WTC11 (cell line): ENCODE measurements around the gene LRRN3. TPM values are rescaled to one million over a fixed set of nuclear protein-coding genes. Genes with fewer than 3 reads are reported as not detected.

Experiments
- ATAC-seq: fragments of 200-7000 bp; cut with Tn5 transposase; 2 replicates; pipeline ENCODE4 v1.10.0; 2021; ENCODE audit warnings: mild to moderate bottlenecking, moderate library complexity
- CTCF ChIA-PET: fragments of 300-600 bp; sonication (Branson Sonifier 250); formaldehyde crosslinking; loops from one replicate; lab custom pipeline; 2021; ENCODE audit warnings: antibody characterized with exemption; lab: Charles Lee
- POLR2A ChIA-PET: fragments of 350-600 bp; sonication (Branson Sonifier 250); formaldehyde crosslinking; loops from one replicate; lab custom pipeline; 2021; ENCODE audit warnings: antibody characterized with exemption; lab: Charles Lee
- DNase-seq: peaks from one replicate; pipeline ENCODE4 v3.0.0; 2021; ENCODE audit warnings: low spot score
- H3K27ac Mint-ChIP-seq: 2 replicates; pipeline ENCODE4 v1.8.0; 2021; ENCODE audit warnings: mixed read lengths
- H3K27me3 Mint-ChIP-seq: 2 replicates; pipeline ENCODE4 v1.8.0; 2021; ENCODE audit warnings: low read depth, mild to moderate bottlenecking, moderate library complexity, mixed read lengths
- H3K36me3 Mint-ChIP-seq: 2 replicates; pipeline ENCODE4 v1.8.0; 2021; ENCODE audit warnings: mixed read lengths
- H3K4me1 Mint-ChIP-seq: 2 replicates; pipeline ENCODE4 v1.8.0; 2022; ENCODE audit warnings: mixed read lengths
- H3K4me3 Mint-ChIP-seq: 2 replicates; pipeline ENCODE4 v1.8.0; 2021; ENCODE audit warnings: mild to moderate bottlenecking, moderate library complexity, mixed read lengths
- H3K9me3 Mint-ChIP-seq: 2 replicates; pipeline ENCODE4 v1.8.0; 2021; ENCODE audit warnings: mixed read lengths
- AR ChIP-seq: fragments of 250-450 bp; sonication (Bioruptor Pico); IDR thresholded peaks from 2 replicates; pipeline ENCODE4 v1.9.0; 2021; ENCODE audit warnings: mild to moderate bottlenecking
- CREB1 ChIP-seq: sonication (generic); formaldehyde crosslinking; IDR thresholded peaks from 2 replicates; pipeline ENCODE4 v1.8.0; 2023; ENCODE audit warnings: mild to moderate bottlenecking, missing genetic modification reagents
- EMX1 ChIP-seq: fragments of 250-450 bp; sonication (Bioruptor Pico); IDR thresholded peaks from 2 replicates; pipeline ENCODE4 v1.8.0; 2021; ENCODE audit warnings: mild to moderate bottlenecking
- FOXK1 ChIP-seq: sonication (generic); formaldehyde crosslinking; IDR thresholded peaks from 2 replicates; pipeline ENCODE4 v1.8.0; 2022; ENCODE audit warnings: mild to moderate bottlenecking, moderate library complexity, missing genetic modification reagents
- GRHL2 ChIP-seq: fragments of 250-450 bp; sonication (Bioruptor Pico); IDR thresholded peaks from 2 replicates; pipeline ENCODE4 v1.8.0; 2022; ENCODE audit warnings: mild to moderate bottlenecking, moderate library complexity; ENCODE audit not compliant: insufficient replicate concordance, severe bottlenecking
- JUN ChIP-seq: sonication (generic); formaldehyde crosslinking; IDR thresholded peaks from 2 replicates; pipeline ENCODE4 v1.8.0; 2023; ENCODE audit warnings: mild to moderate bottlenecking, missing genetic modification reagents
- PREB ChIP-seq: sonication (generic); formaldehyde crosslinking; IDR thresholded peaks from 2 replicates; pipeline ENCODE4 v1.8.1; 2022; ENCODE audit warnings: mild to moderate bottlenecking, missing genetic modification reagents, moderate library complexity, borderline replicate concordance
- SMAD3 ChIP-seq: sonication (generic); formaldehyde crosslinking; IDR thresholded peaks from 2 replicates; pipeline ENCODE4 v1.8.0; 2022; ENCODE audit warnings: missing genetic modification reagents, mild to moderate bottlenecking, borderline replicate concordance
- USF1 ChIP-seq: sonication (generic); formaldehyde crosslinking; IDR thresholded peaks from 2 replicates; pipeline ENCODE4 v1.8.0; 2022; ENCODE audit warnings: mild to moderate bottlenecking, missing genetic modification reagents
- ZBTB21 ChIP-seq: sonication (generic); formaldehyde crosslinking; IDR thresholded peaks from 2 replicates; pipeline ENCODE4 v1.8.1; 2023; ENCODE audit warnings: mild to moderate bottlenecking, missing genetic modification reagents, borderline replicate concordance
- ZNF263 ChIP-seq: sonication (generic); formaldehyde crosslinking; IDR thresholded peaks from 2 replicates; pipeline ENCODE4 v1.8.1; 2022; ENCODE audit warnings: low read depth, mild to moderate bottlenecking, moderate library complexity, missing genetic modification reagents
- ZNF281 ChIP-seq: sonication (generic); formaldehyde crosslinking; IDR thresholded peaks from 2 replicates; pipeline ENCODE4 v1.8.0; 2023; ENCODE audit warnings: mild to moderate bottlenecking, missing genetic modification reagents
- ZSCAN18 ChIP-seq: fragments of 250-450 bp; sonication (Bioruptor Pico); IDR thresholded peaks from 2 replicates; pipeline ENCODE4 v2.1.2; 2022; ENCODE audit warnings: mild to moderate bottlenecking, moderate library complexity
- total RNA-seq: library from RNA; stranded (reverse); gene quantifications from 3 replicates; pipeline ENCODE4 v1.2.3, GENCODE V29; 2021
- TF ChIP-seq, protein P1 (sequence below): sonication (generic); formaldehyde crosslinking; IDR thresholded peaks from 2 replicates; pipeline ENCODE4 v1.8.1; 2023; ENCODE audit warnings: mild to moderate bottlenecking, missing genetic modification reagents, moderate library complexity
- TF ChIP-seq, protein P2 (sequence below): sonication (generic); formaldehyde crosslinking; IDR thresholded peaks from 2 replicates; pipeline ENCODE4 v1.8.0; 2022; ENCODE audit warnings: mild to moderate bottlenecking, missing genetic modification reagents
- TF ChIP-seq, protein P3 (sequence below): fragments of 250-450 bp; sonication (Bioruptor Pico); conservative IDR thresholded peaks from 2 replicates; pipeline ENCODE4 v1.9.0; 2021; ENCODE audit warnings: mild to moderate bottlenecking

Gene LRRN3
- total RNA-seq, 1 experiment from 2014 or later = 0.70 TPM

- TF ChIP-seq ZSCAN18 (CRISPR knock-in tag) (no peak), ZNF263 (no peak), AR (no peak), EMX1 (no peak), FOXK1 (CRISPR knock-in tag) (no peak)
- CTCF ChIA-PET = no interaction called here
- ATAC-seq (no peak), DNase-seq (no peak)
- H3K36me3 Mint-ChIP-seq = no peaks in the 10 kb centered on the region
- no peak overlapping the region for H3K27ac Mint-ChIP-seq
- H3K9me3 Mint-ChIP-seq = no peaks in the 10 kb centered on the region
- H3K4me1 Mint-ChIP-seq = peaks cover 38% of the 10 kb centered on the region
- H3K4me3 Mint-ChIP-seq = no peak overlapping the region
- no peaks in the 10 kb centered on the region for H3K27me3 Mint-ChIP-seq
- POLR2A ChIA-PET = no interaction called here
Measured at GRCh38 chr7:111105269-111105668, 14.3 kb downstream of the LRRN3 start.

- TF ChIP-seq ZBTB21 (CRISPR knock-in tag) (no peak), GRHL2 (CRISPR knock-in tag) (no peak)
- TF ChIP-seq, protein P1, sequence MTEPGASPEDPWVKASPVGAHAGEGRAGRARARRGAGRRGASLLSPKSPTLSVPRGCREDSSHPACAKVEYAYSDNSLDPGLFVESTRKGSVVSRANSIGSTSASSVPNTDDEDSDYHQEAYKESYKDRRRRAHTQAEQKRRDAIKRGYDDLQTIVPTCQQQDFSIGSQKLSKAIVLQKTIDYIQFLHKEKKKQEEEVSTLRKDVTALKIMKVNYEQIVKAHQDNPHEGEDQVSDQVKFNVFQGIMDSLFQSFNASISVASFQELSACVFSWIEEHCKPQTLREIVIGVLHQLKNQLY (CRISPR knock-in tag) = no peak
- no peak for DNase-seq
- Mint-ChIP-seq H3K27ac (no peak overlapping the region), H3K27me3 (no peaks in the 10 kb centered on the region), H3K36me3 (no peaks in the 10 kb centered on the region), H3K4me1 (peaks cover 38% of the 10 kb centered on the region), H3K4me3 (no peak overlapping the region), H3K9me3 (no peaks in the 10 kb centered on the region)
- CTCF ChIA-PET = no interaction called here
- POLR2A ChIA-PET = no interaction called here
- ATAC-seq = no peak
Measured at GRCh38 chr7:111107579-111107978, 16.7 kb downstream of the LRRN3 start.

GRCh38 chr7:111108000-111108399 lies 17.1 kb downstream of the LRRN3 start:
- Mint-ChIP-seq H3K36me3 (no peaks in the 10 kb centered on the region), H3K4me3 (no peak overlapping the region), H3K9me3 (no peaks in the 10 kb centered on the region), H3K27ac (no peak overlapping the region), H3K4me1 (peaks cover 37% of the 10 kb centered on the region), H3K27me3 (no peaks in the 10 kb centered on the region)
- DNase-seq (no peak), ATAC-seq (no peak)
- POLR2A ChIA-PET = no interaction called here
- CTCF ChIA-PET = no interaction called here
- TF ChIP-seq, protein P2, sequence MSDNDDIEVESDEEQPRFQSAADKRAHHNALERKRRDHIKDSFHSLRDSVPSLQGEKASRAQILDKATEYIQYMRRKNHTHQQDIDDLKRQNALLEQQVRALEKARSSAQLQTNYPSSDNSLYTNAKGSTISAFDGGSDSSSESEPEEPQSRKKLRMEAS (CRISPR knock-in tag) = no peak
- TF ChIP-seq, protein P1 (CRISPR knock-in tag) = no peak
- no peak for TF ChIP-seq PREB (CRISPR knock-in tag)
- TF ChIP-seq, protein P3, sequence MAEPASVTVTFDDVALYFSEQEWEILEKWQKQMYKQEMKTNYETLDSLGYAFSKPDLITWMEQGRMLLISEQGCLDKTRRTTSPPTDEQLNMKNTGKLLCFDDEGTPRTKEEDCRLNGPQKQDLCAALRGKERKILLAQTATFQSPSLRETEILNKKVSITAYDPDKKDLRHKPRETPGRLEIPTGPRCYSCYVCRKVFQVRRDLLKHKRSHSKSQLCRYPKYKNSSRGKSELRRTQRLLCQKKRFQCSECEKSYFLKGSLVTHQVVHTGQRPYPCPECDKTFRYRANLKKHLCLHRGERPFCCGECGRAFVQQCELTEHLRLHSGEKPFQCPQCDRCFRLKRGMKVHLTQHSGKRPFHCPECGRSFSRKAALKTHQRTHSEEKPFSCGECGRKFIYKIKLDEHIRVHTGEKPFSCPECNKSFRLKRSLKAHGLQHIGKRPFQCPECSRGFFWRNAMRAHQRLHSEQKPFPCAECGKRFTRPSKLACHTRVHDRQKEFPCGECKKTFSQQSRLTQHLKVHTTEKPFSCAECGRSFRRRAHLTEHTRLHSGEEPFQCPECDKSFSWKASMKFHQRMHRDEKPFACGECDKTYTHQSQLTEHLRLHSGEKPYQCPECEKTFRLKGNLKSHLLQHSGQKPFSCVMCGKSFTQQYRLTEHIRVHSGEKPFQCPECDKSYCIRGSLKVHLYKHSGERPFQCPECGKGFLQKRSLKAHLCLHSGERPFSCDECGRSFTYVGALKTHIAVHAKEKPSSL (CRISPR knock-in tag) = no peak
- no peak for TF ChIP-seq SMAD3
- TF ChIP-seq ZNF281 (CRISPR knock-in tag) = no peak
- TF ChIP-seq JUN (CRISPR knock-in tag) = no peak
- TF ChIP-seq CREB1 (CRISPR knock-in tag) = no peak
- no peak for TF ChIP-seq FOXK1 (CRISPR knock-in tag)
- TF ChIP-seq EMX1 = no peak
- no peak for TF ChIP-seq USF1
